ENCODE measurements around the gene KLF15.

Gene KLF15

GRCh38 chr3:126357295-126358037 is at the start of gene KLF15:
TSS of gene KLF15 (minus strand) at chr3:126357408. CDS start at chr3:126352922, 4,486 bp downstream.
- peak; percentile 78 for DNase-seq

- DNase-seq = no peak
Observed at GRCh38 chr3:126406389-126407296, 49.4 kb upstream of the KLF15 start.

GRCh38 chr3:126402666-126403302 is 45.6 kb upstream of the KLF15 start:
- no peak for DNase-seq

- no peak for DNase-seq
Observed at GRCh38 chr3:126402178-126402577, 45.0 kb upstream of the KLF15 start.

GRCh38 chr3:126401611-126402160 is 44.5 kb upstream of the KLF15 start:
- no peak for DNase-seq

GRCh38 chr3:126399756-126400155 is 42.5 kb upstream of the KLF15 start:
- DNase-seq = no peak

GRCh38 chr3:126399351-126399735 is 42.1 kb upstream of the KLF15 start:
- DNase-seq = no peak

- no peak for DNase-seq
Observed at GRCh38 chr3:126398423-126399350, 41.5 kb upstream of the KLF15 start.

- no peak for DNase-seq
Observed at GRCh38 chr3:126397610-126398422, 40.6 kb upstream of the KLF15 start.

- DNase-seq = no peak
Observed at GRCh38 chr3:126396536-126396935, 39.3 kb upstream of the KLF15 start.

- no peak for DNase-seq
Observed at GRCh38 chr3:126395846-126396513, 38.8 kb upstream of the KLF15 start.

GRCh38 chr3:126394977-126395321 is 37.7 kb upstream of the KLF15 start:
- no peak for DNase-seq

GRCh38 chr3:126394179-126394976 is 37.2 kb upstream of the KLF15 start, which contains the start of gene CFAP100:
TSS of gene CFAP100 (plus strand) at chr3:126394909. CDS start at chr3:126396001, 1,092 bp downstream.
- DNase-seq = peak; percentile 4

- DNase-seq = no peak
Observed at GRCh38 chr3:126393563-126393962, 36.4 kb upstream of the KLF15 start.

- DNase-seq = no peak
Observed at GRCh38 chr3:126392246-126392645, 35.0 kb upstream of the KLF15 start.

GRCh38 chr3:126391631-126392030 is 34.4 kb upstream of the KLF15 start:
- no peak for DNase-seq

GRCh38 chr3:126390751-126391150 is 33.5 kb upstream of the KLF15 start:
- DNase-seq = no peak

GRCh38 chr3:126390201-126390600 is 33.0 kb upstream of the KLF15 start:
- no peak for DNase-seq

GRCh38 chr3:126389794-126390146 is 32.6 kb upstream of the KLF15 start:
- DNase-seq = no peak

All from fibroblast of skin of right biceps (primary cell).